GM21528 (cell line): ENCODE data around the gene SUSD2.
"Not testable (repeated sequence)": the region's sequence is repeated elsewhere in the genome, so short reads cannot be mapped to it uniquely, and the experiment has no call there.

Experiments used
- ATAC-seq: cut with Tn5 transposase; IDR thresholded peaks from one replicate; pipeline ENCODE4 v1.9.1; 2021; ENCODE audit warnings: mild to moderate bottlenecking, moderate library complexity; ENCODE audit not compliant: unreplicated experiment, low FRiP score

SUSD2 gene

DNA sequence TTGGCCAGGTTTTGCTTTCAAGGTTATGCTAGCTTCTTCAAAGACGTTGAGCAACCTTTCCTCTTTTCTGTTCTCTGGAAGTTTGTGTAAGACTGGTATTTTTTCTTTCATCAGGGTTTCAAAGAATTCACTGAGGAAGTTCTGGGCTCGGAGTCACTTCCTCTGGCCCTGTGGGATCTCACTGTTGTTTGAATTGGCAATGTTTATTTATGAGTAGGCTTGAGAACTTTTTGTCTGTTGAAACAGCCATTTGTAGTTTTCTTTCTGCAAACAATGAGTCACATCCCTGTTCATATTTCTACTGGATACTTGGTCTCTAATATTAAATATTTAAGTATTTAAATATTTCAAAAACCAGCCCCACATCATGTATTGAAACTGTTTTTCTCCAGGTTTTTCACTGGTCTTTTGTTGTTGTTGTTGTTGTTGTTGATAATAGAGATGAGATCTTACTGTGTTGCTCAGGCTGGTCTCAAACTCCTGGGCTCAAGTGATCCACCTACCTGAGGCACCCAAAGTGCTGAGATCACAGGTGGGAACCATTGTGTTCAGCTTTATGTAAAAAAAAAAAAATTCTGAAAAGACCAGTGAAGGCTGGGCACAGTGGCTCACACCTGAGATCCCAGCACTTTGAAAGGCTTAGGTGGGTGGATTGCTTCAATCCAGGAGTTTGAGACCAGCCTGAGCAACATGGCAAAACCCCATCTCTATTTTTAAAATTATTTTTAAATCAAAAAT lies 26.9 kb downstream of the SUSD2 start:
- no peak for ATAC-seq

DNA sequence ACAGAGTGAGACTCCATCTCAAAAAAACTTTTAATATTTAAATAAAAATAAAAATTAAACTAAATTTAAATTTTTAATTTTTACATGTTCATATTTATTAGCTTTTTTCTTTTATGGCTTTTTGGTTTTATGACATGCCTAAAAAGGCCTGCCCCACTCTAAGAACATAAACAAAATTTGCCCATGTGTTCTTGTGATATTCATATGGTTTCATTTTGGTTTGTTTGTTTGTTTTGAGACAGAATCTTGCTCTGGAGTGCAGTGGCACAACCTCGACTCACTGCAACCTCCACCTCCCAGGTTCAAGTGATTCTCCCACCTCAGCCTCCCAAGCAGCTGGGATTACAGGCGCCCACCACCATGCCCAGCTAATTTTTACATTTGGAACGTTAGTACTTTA lies 27.7 kb downstream of the SUSD2 start:
- no peak for ATAC-seq

DNA sequence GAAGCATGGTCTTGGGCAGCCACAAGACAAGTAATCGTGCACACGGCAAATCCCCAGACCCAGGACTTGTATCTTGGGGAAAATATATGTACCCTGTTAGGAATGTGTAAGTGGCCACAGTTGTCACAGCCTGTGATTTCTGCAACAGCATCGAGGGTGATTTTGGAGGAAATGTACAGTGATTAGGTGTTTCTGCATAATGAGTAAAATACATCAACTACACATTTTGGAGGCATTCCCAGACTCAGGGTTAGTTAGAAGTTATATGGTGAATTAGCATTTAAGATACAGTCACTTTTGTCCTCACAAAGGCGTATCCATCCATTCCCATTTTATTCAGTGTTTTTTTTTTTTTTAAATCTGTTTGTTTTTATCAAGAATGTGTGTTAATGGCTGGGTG lies 28.4 kb downstream of the SUSD2 start:
- no peak for ATAC-seq

DNA sequence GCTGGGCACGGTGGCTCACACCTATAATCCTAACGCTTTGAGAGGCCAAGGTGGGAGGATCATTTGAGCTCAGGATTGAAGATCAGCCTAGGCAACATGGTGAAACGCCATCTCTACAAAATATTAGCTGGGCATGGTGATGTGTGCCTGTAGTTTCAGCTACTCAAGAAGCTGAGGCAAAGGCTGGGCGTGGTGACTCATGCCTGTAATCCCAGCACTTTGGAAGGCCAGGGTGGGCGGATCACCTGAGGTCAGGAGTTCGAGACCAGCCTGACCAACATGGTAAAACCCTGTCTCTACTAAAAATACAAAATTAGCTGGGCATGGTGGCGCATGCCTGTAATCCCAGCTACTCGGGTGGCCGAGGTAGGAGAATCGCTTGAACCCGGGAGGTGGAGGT lies 29.1 kb downstream of the SUSD2 start:
- not testable (repeated sequence) for ATAC-seq

DNA sequence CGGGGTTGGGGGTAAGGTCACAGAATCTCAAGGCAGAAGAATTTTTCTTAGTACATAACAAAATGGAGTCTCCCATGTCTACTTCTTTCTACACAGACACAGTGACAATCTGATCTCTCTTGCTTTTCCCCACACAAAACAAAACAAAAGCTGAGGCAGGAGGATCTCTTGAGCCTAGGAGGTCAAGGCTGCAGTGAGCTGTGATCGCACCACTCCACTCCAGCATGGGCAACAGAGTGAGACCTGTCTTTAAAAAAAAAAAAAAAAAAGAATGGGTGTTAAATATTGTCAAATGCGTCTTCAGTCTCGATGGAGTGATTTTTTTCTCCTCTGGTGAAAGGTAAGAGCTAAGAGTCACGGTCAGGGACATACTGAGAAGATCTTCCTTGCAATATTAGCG lies 30.4 kb downstream of the SUSD2 start:
- ATAC-seq = not testable (repeated sequence)

DNA sequence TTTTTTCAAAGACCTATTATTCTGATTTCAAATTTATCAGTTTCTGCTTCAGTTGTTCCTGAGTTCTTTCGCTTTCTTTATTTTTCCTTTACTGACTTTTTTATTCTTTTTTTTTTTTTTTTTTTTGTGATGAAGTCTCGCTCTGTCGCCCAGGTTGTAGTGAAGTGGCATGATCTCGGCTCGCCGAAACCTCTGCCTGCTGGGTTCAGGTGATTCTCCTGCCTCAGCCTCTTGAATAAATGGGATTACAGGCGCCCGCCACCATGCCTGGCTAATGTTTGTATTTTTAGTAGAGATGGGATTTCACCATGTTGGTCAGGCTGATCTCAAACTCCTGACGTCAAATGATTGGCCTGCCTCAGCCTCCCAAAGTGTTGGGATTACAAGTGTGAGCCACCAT lies 31.8 kb downstream of the SUSD2 start:
- not testable (repeated sequence) for ATAC-seq

DNA sequence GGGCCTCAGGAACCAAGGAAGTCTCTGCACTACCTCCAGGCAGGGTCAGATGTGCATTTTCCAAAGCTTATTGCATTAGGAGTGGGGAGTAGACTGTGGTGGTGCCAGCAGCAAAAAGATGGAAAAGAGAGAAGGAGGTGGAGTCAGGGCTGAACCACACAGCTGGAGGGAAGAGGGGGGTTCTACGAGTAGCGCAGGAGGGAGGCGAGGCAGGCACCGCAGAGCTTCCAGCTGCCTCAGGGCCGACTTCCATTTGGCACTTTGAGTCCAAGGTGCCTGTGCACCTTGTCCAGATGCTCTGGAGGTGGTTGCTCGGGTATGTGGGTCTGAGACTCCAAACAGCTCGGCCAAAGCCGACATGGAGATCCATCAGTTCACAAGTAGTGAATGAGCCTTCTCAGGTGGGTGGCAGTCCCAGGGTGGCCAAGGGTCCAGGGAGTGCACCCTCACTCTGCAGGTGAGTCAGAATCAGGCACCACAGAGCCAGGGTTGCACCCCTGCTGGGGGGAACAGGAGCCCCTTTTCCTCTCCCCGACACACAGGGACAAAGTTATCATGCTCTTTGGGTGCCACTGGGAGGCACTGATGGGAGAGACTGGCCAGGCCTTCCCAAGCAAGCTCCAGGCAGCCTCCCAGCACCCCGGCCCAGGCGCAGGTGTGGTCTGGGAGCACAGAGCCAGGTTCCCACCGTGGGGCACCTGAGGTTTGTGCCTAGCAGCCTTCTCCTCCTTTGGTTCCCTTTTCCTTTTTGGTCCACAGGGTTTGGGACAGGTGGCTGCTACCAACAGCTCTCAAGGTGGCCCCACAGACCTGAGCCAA lies 33.4 kb downstream of the SUSD2 start:
- no peak for ATAC-seq

DNA sequence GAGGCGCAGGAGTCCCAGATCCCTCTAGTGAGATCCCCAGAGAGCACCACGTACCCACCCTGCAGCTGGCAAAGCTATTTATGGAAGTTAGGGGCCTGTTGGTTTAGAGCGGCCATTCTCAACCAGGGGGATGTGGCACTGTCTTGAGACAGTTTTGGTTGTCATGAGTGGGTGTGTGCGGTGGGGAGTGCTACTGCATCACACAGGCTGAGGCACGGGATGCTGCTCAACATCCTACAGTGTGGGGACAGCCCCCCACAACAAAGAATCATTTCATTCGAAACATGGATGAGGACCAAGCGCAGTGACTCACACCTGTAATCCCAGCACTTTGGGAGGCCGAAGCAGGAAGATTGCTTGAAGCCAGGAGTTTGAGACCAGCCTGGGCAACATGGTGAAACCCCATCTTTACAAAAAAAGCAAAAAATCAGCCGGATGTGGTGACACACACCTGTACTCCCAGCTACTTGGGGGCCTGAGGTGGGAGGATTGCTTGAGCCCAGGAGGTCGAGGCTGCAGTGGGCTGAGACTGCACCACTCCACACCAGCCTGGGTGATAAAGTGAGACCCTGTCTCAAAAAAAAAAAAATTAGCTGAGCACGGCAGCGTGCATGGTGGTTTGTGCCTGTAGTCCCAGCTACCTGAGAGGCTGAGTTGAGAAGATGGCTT lies 35.4 kb downstream of the SUSD2 start:
- no peak for ATAC-seq

DNA sequence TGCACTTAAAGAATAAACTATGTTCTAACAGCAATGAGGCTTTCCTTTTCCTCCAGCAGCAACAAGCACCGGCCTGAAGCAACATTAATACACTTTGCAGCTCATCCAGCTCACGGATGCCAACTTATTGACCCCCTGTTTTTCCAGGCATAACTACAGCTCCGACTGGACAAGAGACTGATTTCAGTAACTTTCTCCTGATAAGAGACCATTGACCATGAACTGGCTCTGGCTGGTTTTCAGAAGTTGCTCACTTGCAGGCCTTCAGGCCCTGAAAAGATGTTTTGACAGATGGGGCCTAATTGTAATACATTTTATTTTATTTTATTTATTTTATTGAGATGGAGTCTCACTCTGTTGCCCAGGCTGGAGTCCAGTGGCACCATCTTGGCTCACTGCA lies 36.1 kb downstream of the SUSD2 start:
- ATAC-seq = no peak

DNA sequence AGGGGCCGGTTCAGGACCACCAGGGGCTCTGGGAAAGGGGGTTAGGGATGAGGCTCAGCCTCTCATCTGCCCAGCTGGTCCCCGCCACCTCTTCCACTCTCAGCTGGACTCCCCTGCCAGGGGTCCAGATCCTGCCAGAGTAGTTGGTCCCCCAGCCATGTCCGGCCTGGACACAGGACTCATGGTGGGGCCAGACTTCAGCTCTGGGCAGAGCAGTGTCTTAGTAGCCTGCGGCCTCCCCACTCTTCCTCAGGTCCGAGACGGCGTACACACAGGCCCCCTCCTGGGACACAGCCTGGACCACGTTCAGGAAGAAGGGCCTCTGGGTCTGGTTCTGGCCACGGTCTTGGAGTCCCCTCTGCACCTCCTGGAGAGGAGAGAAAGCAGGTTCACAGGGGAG lies 38.5 kb downstream of the SUSD2 start:
- no peak for ATAC-seq

DNA sequence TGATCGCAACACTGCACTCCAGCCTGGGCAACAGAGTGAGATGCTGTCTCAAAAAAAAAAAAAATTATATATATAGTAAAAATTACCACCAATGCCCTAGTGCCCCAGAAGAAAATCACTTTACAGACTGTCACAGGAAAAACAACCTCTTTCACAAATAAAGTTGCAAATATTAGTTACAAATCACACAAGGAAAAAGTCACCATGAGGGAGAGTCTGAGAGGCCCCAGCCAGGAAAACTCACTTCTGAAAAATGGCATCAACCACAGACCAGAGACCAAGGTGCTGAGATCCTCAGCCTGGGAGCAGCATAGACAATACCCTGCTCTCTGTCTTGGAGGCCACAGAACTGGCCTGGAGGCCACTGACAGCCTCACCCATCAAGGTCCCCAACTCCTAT lies 43.2 kb downstream of the SUSD2 start:
- no peak for ATAC-seq

DNA sequence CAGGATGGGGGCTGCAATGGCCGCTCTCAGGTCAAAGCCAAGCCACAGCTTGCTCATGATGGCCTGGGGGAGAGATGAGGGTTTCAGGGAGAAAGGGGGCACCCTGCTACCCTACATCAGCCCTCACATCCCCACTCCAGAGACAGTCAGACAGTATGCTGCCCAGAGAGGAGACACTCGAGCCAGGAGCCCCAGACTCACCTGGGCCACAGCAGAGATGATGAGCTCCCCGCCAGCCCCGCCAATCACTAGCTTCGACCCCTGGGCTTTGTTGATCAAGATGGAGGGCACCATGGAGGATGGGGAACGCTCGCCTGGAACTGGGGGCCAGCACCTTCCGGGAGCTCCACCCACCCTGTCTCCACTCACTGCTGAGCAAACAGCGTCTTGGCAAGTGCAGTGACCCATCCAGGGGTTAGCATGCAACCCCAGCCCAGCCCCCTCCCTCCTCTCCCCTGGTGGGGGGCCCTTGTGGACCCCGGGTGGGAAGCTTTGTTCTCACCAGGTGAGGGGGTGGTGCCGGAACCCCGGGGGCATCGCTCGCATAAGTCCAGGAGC lies 43.8 kb downstream of the SUSD2 start:
- no peak for ATAC-seq

DNA sequence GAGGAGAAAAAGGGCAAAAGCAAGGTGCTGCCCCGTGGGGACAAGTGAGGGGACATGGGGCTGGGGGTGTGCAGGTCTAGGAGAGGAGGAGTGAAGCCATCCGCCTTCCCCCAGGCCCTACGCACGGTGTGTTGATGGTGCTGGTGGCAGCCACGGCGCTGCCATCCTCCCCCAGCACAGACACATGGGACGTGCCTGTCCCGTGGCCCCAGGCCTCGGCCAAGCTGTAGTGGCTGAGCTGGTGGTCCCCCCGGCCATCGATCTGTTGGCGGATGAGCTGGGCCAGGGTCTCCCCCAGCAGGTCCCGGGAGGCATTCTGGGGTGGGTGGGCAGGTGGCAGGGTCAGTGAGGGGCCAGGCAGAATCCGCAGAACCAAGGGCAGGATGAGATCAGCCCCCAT lies 44.7 kb downstream of the SUSD2 start:
- ATAC-seq = no peak

DNA sequence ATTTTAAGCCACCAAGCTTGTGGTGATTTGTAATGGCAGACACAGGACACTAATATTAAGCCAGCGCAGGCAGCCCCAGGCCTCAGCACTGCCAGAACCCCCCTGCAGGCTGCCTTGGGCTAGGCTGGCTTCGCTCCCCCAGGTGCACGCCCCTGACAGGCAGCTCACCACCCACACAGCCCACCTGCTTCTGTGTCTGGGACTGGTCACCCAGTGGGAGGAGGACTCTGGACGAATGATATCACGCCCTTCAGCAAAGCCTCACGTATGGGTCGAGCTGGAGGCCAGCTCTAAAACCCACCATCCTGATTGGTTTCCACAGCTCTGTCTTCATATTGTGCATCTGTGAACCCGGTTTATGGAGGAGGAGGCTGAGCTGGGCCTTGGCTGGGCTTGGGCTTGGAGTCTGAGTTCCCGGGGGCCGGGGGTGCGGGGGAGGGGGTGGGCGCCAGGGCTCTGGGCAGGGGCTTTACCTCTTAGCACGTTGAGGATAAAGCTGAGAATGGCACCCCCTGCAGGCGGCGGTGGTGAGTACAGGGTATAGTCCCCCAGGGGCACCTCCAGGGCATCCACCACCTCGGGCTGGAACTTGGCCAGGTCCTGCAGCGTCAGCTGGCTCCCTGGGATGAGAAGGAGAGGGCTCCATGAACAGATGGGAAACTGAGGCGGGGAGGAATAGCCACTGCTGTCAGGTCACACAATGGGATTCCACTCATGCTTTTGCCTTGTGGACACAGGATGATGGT lies 49.8 kb downstream of the SUSD2 start:
- no peak for ATAC-seq

DNA sequence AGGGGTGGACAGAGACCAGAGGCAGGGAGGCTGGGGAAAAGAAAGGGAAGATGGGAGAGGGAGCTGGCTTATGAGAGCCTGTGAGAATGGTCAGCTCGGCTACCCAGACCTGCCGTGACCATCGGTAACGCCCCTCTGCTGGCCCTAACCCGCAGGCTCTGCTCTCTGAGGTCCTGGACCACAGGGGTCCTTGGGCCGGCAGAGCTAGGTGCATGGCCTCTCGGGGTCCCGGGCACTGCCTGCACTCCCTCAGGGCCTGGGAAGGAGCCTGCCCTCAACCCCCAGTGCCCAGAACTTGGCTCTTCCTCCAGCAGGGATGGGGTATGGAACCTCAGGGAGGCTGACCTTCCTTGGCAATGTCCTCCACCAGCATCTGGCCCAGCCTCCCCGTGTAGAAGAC lies 50.4 kb downstream of the SUSD2 start:
- ATAC-seq = no peak

DNA sequence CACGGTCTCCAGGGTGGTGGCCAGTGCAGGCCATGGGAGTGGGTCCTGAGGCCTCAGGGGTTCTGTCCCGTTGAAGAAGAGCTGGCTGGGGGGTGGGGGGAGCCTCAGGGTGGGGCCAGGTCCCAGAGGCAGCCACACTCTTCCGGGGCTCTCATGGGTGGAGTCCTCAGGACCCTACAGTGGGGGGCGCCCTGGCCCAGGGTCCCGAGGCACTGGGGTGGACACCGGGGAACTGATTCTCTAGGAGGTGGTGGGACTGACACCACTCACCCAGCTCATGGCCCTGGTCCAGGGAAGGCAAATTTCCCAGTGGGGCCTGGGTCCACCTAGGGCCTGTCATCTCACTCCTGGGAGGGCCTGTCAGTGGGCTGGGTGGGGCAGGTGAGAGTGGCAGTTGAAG lies 50.8 kb downstream of the SUSD2 start:
- no peak for ATAC-seq

DNA sequence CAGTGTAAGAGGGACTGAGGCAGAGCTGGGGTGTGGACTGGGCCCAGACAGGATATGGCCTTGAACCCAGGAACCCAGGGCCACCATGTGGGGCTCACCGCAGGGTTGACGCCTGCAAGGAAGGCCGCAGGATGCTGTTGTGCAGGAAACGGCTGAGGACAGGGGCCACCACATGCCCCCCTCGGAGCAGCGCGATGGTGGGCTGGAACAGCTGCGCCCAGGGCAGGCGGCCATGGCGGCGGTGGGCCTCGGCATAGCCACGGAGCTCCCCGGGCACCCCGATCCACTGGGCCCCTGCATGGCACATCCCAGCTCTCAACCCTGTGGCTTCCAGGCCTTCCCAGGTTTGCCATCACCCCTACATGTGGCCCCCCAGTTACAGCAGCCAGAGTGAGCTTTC lies 51.4 kb downstream of the SUSD2 start:
- ATAC-seq = no peak

DNA sequence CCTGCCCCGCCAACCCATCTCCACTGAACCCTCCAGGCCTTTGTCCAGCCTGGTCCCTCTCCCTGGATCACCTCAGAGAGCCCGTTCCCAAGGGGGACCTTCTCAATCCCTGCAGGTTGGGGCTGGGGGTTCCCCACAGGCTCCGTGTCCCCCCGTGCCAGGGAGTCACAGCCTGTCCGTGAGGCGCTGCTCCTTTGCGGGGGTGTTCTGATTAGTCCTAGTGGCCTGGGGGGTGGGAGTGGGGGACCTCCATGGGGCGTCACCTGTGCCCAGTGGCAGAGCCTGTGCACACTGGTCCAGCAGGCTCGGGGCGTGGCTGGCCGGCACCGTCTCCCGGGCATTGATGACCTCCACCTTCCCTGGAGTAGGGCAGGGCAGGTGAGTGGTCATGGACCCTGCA lies 51.9 kb downstream of the SUSD2 start:
- ATAC-seq = no peak

DNA sequence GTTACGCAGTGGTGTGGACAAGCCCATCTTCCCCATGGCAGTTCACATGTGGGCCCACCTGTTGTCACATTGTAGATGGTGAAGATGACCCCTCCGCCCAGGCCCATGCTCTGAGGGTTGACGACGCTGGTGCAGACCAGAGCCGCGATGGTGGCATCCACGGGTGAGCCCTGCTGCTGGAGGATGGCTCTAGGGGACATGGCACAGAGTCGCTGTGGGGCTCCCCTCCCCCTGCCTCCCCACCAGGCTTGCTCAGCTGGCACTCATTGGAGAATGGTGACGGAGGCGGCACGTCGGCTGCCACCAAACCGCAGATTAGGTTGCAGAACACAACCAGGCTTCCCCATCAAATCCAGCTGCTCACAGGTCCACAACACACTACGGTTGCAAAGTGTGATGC lies 52.5 kb downstream of the SUSD2 start:
- ATAC-seq = no peak

DNA sequence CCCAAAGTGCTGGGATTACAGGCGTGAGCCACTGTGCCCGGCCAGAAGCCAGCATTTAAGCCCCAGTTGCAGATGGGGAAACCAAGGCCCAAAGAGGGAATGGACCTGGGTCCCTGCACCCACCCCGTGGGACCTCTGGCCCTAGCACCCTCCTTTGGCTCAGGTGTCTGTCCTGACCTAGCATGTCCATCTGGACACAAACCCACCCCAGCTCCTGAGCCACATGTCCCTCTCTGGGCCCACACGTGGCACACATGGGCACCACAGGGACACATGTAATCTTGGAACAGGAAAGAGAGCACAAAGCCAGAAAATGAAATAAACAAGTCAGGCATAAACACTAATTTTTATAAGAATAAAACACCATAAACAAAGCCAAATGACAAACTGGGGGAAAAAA lies 54.0 kb downstream of the SUSD2 start:
- no peak for ATAC-seq

DNA sequence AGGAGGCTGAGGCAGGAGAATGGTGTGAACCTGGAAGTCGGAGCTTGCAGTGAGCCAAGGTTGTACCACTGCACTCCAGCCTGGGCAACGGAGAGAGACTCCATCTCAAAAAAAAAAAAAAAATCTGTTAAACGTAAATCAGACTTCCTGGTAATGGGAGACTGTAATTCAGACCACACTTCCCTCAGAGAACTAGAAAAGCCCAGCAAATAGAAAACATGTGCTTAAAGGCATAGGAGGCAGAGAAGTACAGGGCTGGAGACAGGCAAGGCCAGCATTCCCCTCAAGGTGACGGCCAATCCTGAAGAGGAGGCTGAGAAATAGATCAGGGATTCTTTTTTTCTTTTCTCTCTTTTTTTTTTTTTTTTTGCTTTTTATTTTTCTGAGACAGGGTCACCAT lies 55.4 kb downstream of the SUSD2 start:
- ATAC-seq = no peak
